IPS-18c (cell line): ENCODE data around the gene EDN2.

ENCODE experiments used
- H3K4me3 ChIP-seq: 2 replicates; pipeline ENCODE4 v1.7.0; 2013; ENCODE audit warnings: low read depth, mild to moderate bottlenecking, low read length, moderate library complexity; ENCODE audit not compliant: insufficient read depth
- H3K9me3 ChIP-seq: one replicate; pipeline ENCODE4 v1.6.1; 2013; ENCODE audit warnings: mild to moderate bottlenecking, low read length, moderate library complexity; ENCODE audit not compliant: control insufficient read depth, insufficient read depth

The EDN2 gene

GRCh38 chr1:41504114-41505035 lies 19.9 kb upstream of the EDN2 start:
- no peaks in the 10 kb centered on the region for H3K9me3 ChIP-seq
- H3K4me3 ChIP-seq = no peak overlapping the region

GRCh38 chr1:41503538-41504113 lies 19.1 kb upstream of the EDN2 start:
- Histone ChIP-seq H3K4me3 (no peak overlapping the region), H3K9me3 (no peaks in the 10 kb centered on the region)

GRCh38 chr1:41502912-41503311 lies 18.4 kb upstream of the EDN2 start:
- Histone ChIP-seq H3K9me3 (no peaks in the 10 kb centered on the region), H3K4me3 (no peak overlapping the region)

GRCh38 chr1:41501581-41501980 lies 17.1 kb upstream of the EDN2 start:
- Histone ChIP-seq H3K4me3 (no peak overlapping the region), H3K9me3 (no peaks in the 10 kb centered on the region)

- H3K4me3 ChIP-seq = no peak overlapping the region
Measured at GRCh38 chr1:41500781-41501518, 16.5 kb upstream of the EDN2 start.

DNA sequence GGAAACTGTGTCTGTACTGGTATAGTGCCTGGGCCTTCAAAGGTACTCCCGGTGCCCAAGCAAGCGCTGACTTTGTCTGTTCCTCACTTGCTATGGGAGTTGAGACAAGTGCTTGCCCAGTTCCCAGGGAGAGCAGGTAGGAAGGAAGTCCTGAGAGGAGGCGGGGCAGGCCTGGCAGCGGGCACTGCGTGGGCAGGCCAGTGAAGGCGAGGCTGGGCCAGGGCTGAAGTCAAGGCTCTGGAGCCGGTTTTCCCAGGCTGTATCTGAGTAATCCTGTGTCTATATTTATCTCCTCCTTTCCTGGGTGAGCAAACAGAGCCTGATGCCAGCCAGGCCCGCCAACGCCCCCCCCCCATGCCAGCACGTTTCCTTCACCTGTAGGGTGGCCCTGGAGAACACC lies 15.9 kb upstream of the EDN2 start:
- no peak overlapping the region for H3K4me3 ChIP-seq
- no peaks in the 10 kb centered on the region for H3K9me3 ChIP-seq

More at GRCh38 chr1:41500781-41501518, 16.5 kb upstream of the EDN2 start:
- no peaks in the 10 kb centered on the region for H3K9me3 ChIP-seq

DNA sequence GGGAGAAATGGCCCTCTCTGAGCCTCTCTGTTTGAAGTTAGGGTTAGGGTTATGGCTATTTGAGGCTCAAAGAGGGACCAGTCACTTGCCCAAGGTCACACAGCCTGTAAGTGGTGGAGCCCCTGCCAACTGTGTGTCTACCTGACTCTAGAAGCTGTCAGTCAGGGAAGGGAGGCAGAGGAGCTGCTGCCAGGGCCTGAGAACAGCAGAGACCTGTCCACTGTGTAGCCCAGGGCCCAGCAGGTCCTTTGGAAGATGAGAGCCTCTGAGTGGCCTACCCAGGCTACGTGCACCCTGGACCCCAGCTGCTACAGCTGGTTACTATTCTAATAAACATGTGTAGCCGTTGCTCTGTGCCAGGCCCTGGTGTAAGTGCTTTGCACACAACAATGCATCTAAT lies 15.1 kb upstream of the EDN2 start:
- H3K4me3 ChIP-seq = no peak overlapping the region

GRCh38 chr1:41498804-41499203 lies 14.3 kb upstream of the EDN2 start:
- no peaks in the 10 kb centered on the region for H3K9me3 ChIP-seq
- H3K4me3 ChIP-seq = no peak overlapping the region

More for the DNA sequence above, 15.1 kb upstream of the EDN2 start:
- H3K9me3 ChIP-seq = no peaks in the 10 kb centered on the region

GRCh38 chr1:41498391-41498790 lies 13.9 kb upstream of the EDN2 start:
- H3K4me3 ChIP-seq = no peak overlapping the region
- no peaks in the 10 kb centered on the region for H3K9me3 ChIP-seq

DNA sequence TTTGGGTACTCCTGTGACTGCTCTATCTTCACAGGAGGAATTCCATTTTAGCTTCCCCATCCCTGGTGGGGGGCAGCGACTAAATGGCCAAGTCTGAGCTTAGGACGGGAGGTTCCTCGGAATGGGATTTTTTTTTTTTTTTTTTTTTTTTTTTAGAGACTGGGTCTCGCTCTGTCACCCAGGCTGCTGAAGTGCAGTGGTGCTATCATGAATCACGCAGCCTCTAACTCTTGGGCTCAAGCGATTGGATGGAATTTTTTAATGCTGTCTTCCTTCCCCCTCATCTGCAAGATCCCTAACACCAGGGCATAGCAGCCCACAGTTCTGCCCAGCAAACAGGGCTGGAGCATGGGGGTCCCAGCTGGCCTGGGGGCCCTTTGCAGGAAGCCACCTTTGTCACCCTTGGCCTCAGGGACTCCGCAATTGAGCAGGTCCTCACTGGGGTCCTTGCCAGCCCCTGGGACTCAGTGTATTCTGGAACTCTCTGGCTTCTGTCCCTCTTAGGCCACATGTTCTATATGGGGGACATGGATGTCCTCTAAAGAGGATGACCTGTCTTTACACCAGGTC lies 13.1 kb upstream of the EDN2 start:
- Histone ChIP-seq H3K4me3 (no peak overlapping the region), H3K9me3 (no peaks in the 10 kb centered on the region)

- H3K4me3 ChIP-seq = no peak overlapping the region
- no peaks in the 10 kb centered on the region for H3K9me3 ChIP-seq
Measured at GRCh38 chr1:41497056-41497440, 12.6 kb upstream of the EDN2 start.

- Histone ChIP-seq H3K4me3 (no peak overlapping the region; the same call in 1 of the 2 replicates), H3K9me3 (no peaks in the 10 kb centered on the region)
Measured at GRCh38 chr1:41496080-41497055, 11.9 kb upstream of the EDN2 start.

GRCh38 chr1:41495210-41495948 lies 10.9 kb upstream of the EDN2 start:
- H3K4me3 ChIP-seq = no peak overlapping the region

DNA sequence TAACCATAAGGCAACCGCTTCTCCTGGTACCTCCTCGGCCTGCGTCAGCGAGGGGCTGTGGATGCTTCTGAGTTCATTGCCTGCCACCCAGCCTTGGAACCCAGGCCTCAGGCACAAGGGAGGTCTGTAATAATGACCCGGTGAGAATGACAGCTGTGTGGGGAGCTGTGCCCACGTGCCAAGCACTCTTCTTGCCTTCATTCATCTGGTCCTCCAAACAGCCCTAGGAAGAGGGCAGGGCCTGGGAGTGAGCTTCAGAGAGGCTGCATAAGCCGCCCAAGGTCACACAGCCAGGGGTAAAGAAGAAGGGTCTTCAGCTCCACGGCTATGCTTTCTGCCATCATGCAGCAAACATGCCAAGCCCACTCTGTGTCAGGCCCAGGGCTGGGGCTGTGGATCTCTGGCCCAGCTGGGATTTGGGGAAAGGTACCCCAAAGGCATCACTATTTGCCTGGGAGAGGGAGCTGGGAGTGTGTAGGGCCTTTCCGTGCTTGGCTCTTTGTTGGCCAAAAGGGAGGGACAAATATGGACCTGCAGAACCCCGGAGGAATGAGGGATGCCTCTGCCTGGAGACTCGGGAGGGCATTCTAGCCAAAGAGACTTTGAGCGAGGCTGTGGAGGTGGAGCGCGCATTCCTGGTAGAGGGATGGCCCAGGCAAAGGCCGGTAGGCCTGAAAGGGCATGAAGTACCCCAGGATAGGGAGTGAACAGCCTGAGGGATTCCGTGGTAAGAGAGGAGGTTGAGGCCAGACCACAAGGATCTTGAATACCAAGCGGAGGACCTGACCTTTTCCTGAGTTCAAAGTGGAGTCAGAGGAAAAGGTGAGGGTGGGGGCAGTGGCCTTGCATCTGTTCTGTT lies 10.1 kb upstream of the EDN2 start:
- no peaks in the 10 kb centered on the region for H3K9me3 ChIP-seq
- no peak overlapping the region; the same call in 1 of the 2 replicates for H3K4me3 ChIP-seq

More at GRCh38 chr1:41495210-41495948, 10.9 kb upstream of the EDN2 start:
- H3K9me3 ChIP-seq = no peaks in the 10 kb centered on the region
